PC-3 (cell line): ENCODE data around the gene GDA. TPM values are rescaled to one million over a fixed set of nuclear protein-coding genes. Genes with fewer than 3 reads are reported as not detected.

ENCODE experiments used
- ATAC-seq: fragments of 200-7000 bp; cut with Tn5 transposase; 2 replicates; pipeline ENCODE4 v1.9.1; 2020; ENCODE audit warnings: mild to moderate bottlenecking, moderate library complexity
- BruUV-seq: library from RNA; stranded (reverse); fragments of 400-500 nt; replicated peaks from 2 replicates; lab custom pipeline; 2021; lab: Mats Ljungman, UMichigan
- CTCF ChIA-PET: fragments of 300-600 bp; sonication (Branson Sonifier 250); formaldehyde crosslinking; loops from one replicate; lab custom pipeline; 2022; ENCODE audit warnings: antibody characterized with exemption; lab: Charles Lee
- POLR2A ChIA-PET: fragments of 300-600 bp; sonication (Branson Sonifier 250); formaldehyde crosslinking; loops from one replicate; lab custom pipeline; 2022; ENCODE audit warnings: antibody characterized with exemption; ENCODE audit not compliant: unreplicated experiment; lab: Charles Lee
- DNase-seq: peaks from one replicate; pipeline ENCODE4 v3.0.0-alpha.2; 2015
- H2AFZ ChIP-seq: fragments of 300-600 bp; sonication (generic); 2 replicates; pipeline ENCODE4 v1.6.0; 2016; ENCODE audit warnings: antibody characterized with exemption, low read length
- H3F3A ChIP-seq: fragments of 300-600 bp; sonication (generic); one replicate; pipeline ENCODE4 v1.6.0; 2017; ENCODE audit warnings: antibody characterized with exemption, low read length, control low read depth, mild to moderate bottlenecking; ENCODE audit not compliant: unreplicated experiment
- H3K27ac ChIP-seq: fragments of 300-600 bp; sonication (generic); 2 replicates; pipeline ENCODE4 v1.5.1; 2016; ENCODE audit warnings: mild to moderate bottlenecking, low read length
- H3K27me3 ChIP-seq: fragments of 300-600 bp; sonication (generic); 2 replicates; pipeline ENCODE4 v1.6.1; 2016; ENCODE audit warnings: low read length, mixed read lengths
- H3K36me3 ChIP-seq: fragments of 300-600 bp; sonication (generic); 2 replicates; pipeline ENCODE4 v1.6.1; 2016; ENCODE audit warnings: low read depth, mixed run types, low read length, mixed read lengths
- H3K4me1 ChIP-seq: fragments of 300-600 bp; sonication (generic); 2 replicates; pipeline ENCODE4 v1.5.1; 2016; ENCODE audit warnings: low read length; ENCODE audit not compliant: insufficient read depth
- H3K4me2 ChIP-seq: fragments of 300-600 bp; sonication (generic); 2 replicates; pipeline ENCODE4 v1.6.0; 2016; ENCODE audit warnings: low read length
- H3K4me3 ChIP-seq: fragments of 300-600 bp; sonication (generic); 2 replicates; pipeline ENCODE4 v1.5.1; 2016; ENCODE audit warnings: mild to moderate bottlenecking, low read length, mixed read lengths
- H3K79me2 ChIP-seq: fragments of 300-600 bp; sonication (generic); 2 replicates; pipeline ENCODE4 v1.6.1; 2017; ENCODE audit warnings: low read length, mixed read lengths
- H3K9ac ChIP-seq: fragments of 300-600 bp; sonication (generic); 2 replicates; pipeline ENCODE4 v1.6.0; 2016; ENCODE audit warnings: mild to moderate bottlenecking, low read length
- H3K9me2 ChIP-seq: fragments of 300-600 bp; sonication (generic); replicated peaks from 2 replicates; pipeline ENCODE4 v1.6.1; 2016; ENCODE audit warnings: mixed run types, low read length, mixed read lengths
- H3K9me3 ChIP-seq: fragments of 300-600 bp; sonication (generic); 2 replicates; pipeline ENCODE4 v1.6.1; 2016; ENCODE audit warnings: low read length, mixed read lengths
- H4K20me1 ChIP-seq: fragments of 300-600 bp; sonication (generic); 2 replicates; pipeline ENCODE4 v1.6.1; 2016; ENCODE audit warnings: low read length, mixed read lengths
- EZH2 ChIP-seq: fragments of 300-600 bp; sonication (generic); IDR thresholded peaks from one replicate; pipeline ENCODE4 v1.6.1; 2017; ENCODE audit warnings: antibody characterized with exemption, mild to moderate bottlenecking, low read length; ENCODE audit not compliant: unreplicated experiment
- EZH2phosphoT487 ChIP-seq: fragments of 300-600 bp; sonication (generic); IDR thresholded peaks from 2 replicates; pipeline ENCODE4 v1.6.1; 2018; ENCODE audit warnings: mild to moderate bottlenecking, antibody characterized with exemption, low read length, borderline replicate concordance
- intact Hi-C: fragments of 100-400 bp; cut with micrococcal nuclease; formaldehyde crosslinking; loops from 2 replicates; pipeline ENCODE4 v1.9.0; 2023
- total RNA-seq: library from RNA; depleted of rRNA; stranded (reverse); fragments of >200 nt; gene quantifications from 2 replicates; pipeline ENCODE4 v1.2.3, GENCODE V29; 2014
- TF ChIP-seq, protein P1 (sequence below): fragments of 300-600 bp; sonication (generic); conservative IDR thresholded peaks from 2 replicates; pipeline ENCODE4 v1.5.1; 2017; ENCODE audit warnings: antibody characterized with exemption, low read depth, mild to moderate bottlenecking, low read length

GDA gene
- total RNA-seq, 1 experiment from 2014 or later = not detected

DNA sequence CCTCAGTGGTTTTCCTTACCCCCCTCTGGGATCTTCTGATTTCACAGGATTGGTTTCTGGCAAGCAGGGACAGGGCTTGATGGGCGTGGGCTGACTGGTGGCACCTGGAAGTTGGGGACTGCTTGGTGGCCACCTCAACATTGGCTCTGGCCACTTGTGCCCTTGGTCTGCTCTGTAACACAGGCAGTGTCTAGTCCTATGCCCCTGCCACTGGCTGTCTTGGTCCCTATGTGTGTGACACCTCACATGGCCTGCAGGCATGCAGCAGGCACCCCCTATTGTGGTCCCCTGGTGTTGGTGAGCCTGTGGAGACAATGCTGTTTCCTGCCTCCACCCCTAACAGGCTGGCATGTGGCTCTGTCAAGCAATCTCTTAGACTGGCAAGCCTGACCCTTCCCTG is 71.3 kb downstream of the GDA start:
- Histone ChIP-seq H3K4me3 (no peak overlapping the region), H3K79me2 (no peaks in the 10 kb centered on the region), H3K36me3 (no peaks in the 10 kb centered on the region), H2AFZ (no peak overlapping the region), H4K20me1 (no peaks in the 10 kb centered on the region), H3K9ac (no peak overlapping the region), H3K27me3 (peaks cover 18% of the 10 kb centered on the region), H3K9me2 (no peaks in the 10 kb centered on the region), H3K4me1 (no peaks in the 10 kb centered on the region), H3F3A (no peaks in the 10 kb centered on the region), H3K4me2 (no peak overlapping the region), H3K27ac (no peak overlapping the region), H3K9me3 (no peaks in the 10 kb centered on the region)
- TF ChIP-seq, protein P1, sequence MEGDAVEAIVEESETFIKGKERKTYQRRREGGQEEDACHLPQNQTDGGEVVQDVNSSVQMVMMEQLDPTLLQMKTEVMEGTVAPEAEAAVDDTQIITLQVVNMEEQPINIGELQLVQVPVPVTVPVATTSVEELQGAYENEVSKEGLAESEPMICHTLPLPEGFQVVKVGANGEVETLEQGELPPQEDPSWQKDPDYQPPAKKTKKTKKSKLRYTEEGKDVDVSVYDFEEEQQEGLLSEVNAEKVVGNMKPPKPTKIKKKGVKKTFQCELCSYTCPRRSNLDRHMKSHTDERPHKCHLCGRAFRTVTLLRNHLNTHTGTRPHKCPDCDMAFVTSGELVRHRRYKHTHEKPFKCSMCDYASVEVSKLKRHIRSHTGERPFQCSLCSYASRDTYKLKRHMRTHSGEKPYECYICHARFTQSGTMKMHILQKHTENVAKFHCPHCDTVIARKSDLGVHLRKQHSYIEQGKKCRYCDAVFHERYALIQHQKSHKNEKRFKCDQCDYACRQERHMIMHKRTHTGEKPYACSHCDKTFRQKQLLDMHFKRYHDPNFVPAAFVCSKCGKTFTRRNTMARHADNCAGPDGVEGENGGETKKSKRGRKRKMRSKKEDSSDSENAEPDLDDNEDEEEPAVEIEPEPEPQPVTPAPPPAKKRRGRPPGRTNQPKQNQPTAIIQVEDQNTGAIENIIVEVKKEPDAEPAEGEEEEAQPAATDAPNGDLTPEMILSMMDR = no peak
- TF ChIP-seq EZH2phosphoT487 = no peak
- TF ChIP-seq EZH2 = no peak
- no TSS peak for BruUV-seq
- no peak for ATAC-seq
- ChIA-PET POLR2A (no interaction called here), CTCF (no interaction called here)
- intact Hi-C loops = no loop called here
- no peak for DNase-seq

DNA sequence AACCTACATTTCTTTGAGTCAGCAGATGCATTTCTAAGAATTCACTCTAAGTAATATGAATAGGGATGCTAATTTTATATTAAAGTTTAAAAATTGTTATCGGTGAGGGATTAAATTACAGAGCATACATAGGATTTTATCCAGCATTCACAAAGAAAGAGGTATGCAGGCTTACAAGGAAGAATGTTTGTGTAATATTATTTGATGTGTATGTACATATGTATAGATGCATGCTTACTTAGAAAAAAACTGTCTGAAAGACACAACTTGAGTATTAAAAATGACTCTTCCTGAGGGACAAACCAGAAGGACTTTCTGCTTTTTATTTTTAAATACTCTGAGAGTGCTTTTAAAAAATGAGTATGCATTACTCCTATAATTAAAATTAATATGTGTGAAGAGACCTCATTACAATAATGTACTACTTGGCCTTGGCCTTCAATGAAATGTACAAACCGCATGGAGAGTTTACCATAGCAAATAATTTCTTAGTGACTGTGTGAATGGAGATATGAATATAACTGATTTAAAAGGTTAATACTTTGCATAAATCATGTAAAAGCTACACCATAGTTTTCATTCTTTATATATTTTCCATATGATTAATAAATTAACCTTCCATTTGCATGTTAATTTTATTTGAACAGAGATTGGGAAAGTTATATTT is 77.0 kb downstream of the GDA start:
- DNase-seq = no peak
- H3K79me2 ChIP-seq = no peaks in the 10 kb centered on the region
- ChIA-PET CTCF (no interaction called here), POLR2A (no interaction called here)
- TF ChIP-seq EZH2 = no peak
- no peaks in the 10 kb centered on the region for H3K36me3 ChIP-seq
- intact Hi-C loops = no loop called here
- H3K27me3 ChIP-seq = peaks cover 39% of the 10 kb centered on the region
- no peaks in the 10 kb centered on the region for H4K20me1 ChIP-seq
- H3K4me2 ChIP-seq = no peak overlapping the region
- H3K9ac ChIP-seq = no peak overlapping the region
- H3K4me1 ChIP-seq = no peaks in the 10 kb centered on the region
- ATAC-seq = no peak
- H3K27ac ChIP-seq = no peak overlapping the region
- no peaks in the 10 kb centered on the region for H3K9me2 ChIP-seq
- H3F3A ChIP-seq = no peaks in the 10 kb centered on the region
- no peaks in the 10 kb centered on the region for H3K9me3 ChIP-seq
- no TSS peak for BruUV-seq
- no peak overlapping the region for H3K4me3 ChIP-seq
- H2AFZ ChIP-seq = no peak overlapping the region

DNA sequence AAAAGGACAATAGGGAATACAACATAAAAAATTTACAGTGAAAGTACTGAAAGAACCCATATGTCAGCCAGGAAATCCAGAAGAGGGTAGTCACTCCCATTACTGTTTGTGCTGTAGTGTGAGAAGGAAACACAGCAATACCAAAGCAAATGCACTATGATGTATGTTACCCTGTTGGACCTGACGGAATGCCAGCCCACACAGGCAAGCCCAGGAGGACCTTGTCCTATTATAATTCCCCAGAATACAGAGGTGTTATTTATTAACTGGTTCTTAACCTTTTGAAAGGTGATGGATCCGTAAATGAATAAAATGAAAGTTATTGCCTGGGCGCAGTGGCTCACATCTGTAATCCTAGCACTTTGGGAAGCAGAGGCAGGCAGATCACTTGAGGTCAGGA is 79.0 kb downstream of the GDA start:
- no peaks in the 10 kb centered on the region for H3K9me2 ChIP-seq
- no TSS peak for BruUV-seq
- H3K27me3 ChIP-seq = peaks cover 40% of the 10 kb centered on the region
- no peak overlapping the region for H2AFZ ChIP-seq
- intact Hi-C loops = no loop called here
- no peaks in the 10 kb centered on the region for H3K4me1 ChIP-seq
- H3K79me2 ChIP-seq = no peaks in the 10 kb centered on the region
- ChIA-PET POLR2A (no interaction called here), CTCF (no interaction called here)
- H4K20me1 ChIP-seq = no peaks in the 10 kb centered on the region
- TF ChIP-seq EZH2 (no peak), EZH2phosphoT487 (no peak)
- TF ChIP-seq, protein P1 = no peak
- H3K27ac ChIP-seq = no peak overlapping the region
- no peaks in the 10 kb centered on the region for H3F3A ChIP-seq
- DNase-seq (no peak), ATAC-seq (no peak)
- H3K4me3 ChIP-seq = no peak overlapping the region
- no peaks in the 10 kb centered on the region for H3K36me3 ChIP-seq
- no peaks in the 10 kb centered on the region for H3K9me3 ChIP-seq
- H3K4me2 ChIP-seq = no peak overlapping the region
- no peak overlapping the region for H3K9ac ChIP-seq
